ENCODE results near the gene ACTRT2. TPM values are rescaled to one million over a fixed set of nuclear protein-coding genes. Genes with fewer than 3 reads are reported as not detected.

ACTRT2 gene
- total RNA-seq, 4 donors from 2014 or later = not detected

- Histone ChIP-seq H3K27ac (no peak overlapping the region), H3K27me3 (peaks cover 59% of the 10 kb centered on the region), H3K36me3 (no peaks in the 10 kb centered on the region), H3K4me1 (no peaks in the 10 kb centered on the region), H3K4me3 (no peak overlapping the region), H3K9me3 (peaks cover 0 to 26% (median 0%) of the 10 kb centered on the region in 3 donors)
- TF ChIP-seq POLR2A (IDR thresholded peaks at IDR 0.05) = no peak
- TF ChIP-seq POLR2AphosphoS5 (IDR thresholded peaks at IDR 0.05) = no peak
- TF ChIP-seq EP300 (IDR thresholded peaks at IDR 0.05) = no peak
- 90 to 99% methylated on average over 9 to 16 of the region's 20 CpGs for WGBS, 2 donors (ENCODE audit: low coverage in 1 of 2)
- no peak for ATAC-seq
Measured at GRCh38 chr1:2990376-2991115, 30.7 kb upstream of the ACTRT2 start.

GRCh38 chr1:2991753-2992495 is 29.3 kb upstream of the ACTRT2 start:
- Histone ChIP-seq H3K4me3 (no peak overlapping the region), H3K36me3 (no peaks in the 10 kb centered on the region), H3K27ac (no peak overlapping the region), H3K27me3 (peaks cover 52% of the 10 kb centered on the region), H3K4me1 (no peaks in the 10 kb centered on the region), H3K9me3 (peaks cover 0 to 29% (median 0%) of the 10 kb centered on the region in 3 donors)
- no peak for ATAC-seq
- WGBS, 2 donors (ENCODE audit: low coverage in 1 of 2) = 74 to 77% methylated on average over 11 to 18 of the region's 18 CpGs
- TF ChIP-seq POLR2A (IDR thresholded peaks at IDR 0.05) (no peak), POLR2AphosphoS5 (IDR thresholded peaks at IDR 0.05) (no peak), EP300 (IDR thresholded peaks at IDR 0.05) (no peak), CTCF (IDR thresholded peaks at IDR 0.05) (no peak)

GRCh38 chr1:2998503-2999100 is 22.7 kb upstream of the ACTRT2 start:
- H3K4me3 ChIP-seq = no peak overlapping the region
- peaks cover 0 to 20% (median 0%) of the 10 kb centered on the region in 3 donors for H3K9me3 ChIP-seq
- H3K27ac ChIP-seq = no peak overlapping the region
- no peak for ATAC-seq
- 89 to 91% methylated on average over 3 to 6 of the region's 9 CpGs for WGBS, 2 donors (ENCODE audit: low coverage in 1 of 2)
- no peaks in the 10 kb centered on the region for H3K4me1 ChIP-seq
- peaks cover 61% of the 10 kb centered on the region for H3K27me3 ChIP-seq
- TF ChIP-seq POLR2AphosphoS5 (IDR thresholded peaks at IDR 0.05) (no peak), EP300 (IDR thresholded peaks at IDR 0.05) (no peak)
- no peaks in the 10 kb centered on the region for H3K36me3 ChIP-seq

GRCh38 chr1:2999138-2999537 is 22.1 kb upstream of the ACTRT2 start:
- H3K9me3 ChIP-seq = peaks cover 0 to 15% (median 0%) of the 10 kb centered on the region in 3 donors
- no peaks in the 10 kb centered on the region for H3K4me1 ChIP-seq
- no peak overlapping the region for H3K4me3 ChIP-seq
- TF ChIP-seq CTCF (IDR thresholded peaks at IDR 0.05) (no peak), EP300 (IDR thresholded peaks at IDR 0.05) (no peak), POLR2AphosphoS5 (IDR thresholded peaks at IDR 0.05) (no peak), POLR2A (IDR thresholded peaks at IDR 0.05) (no peak)
- no peaks in the 10 kb centered on the region for H3K36me3 ChIP-seq
- WGBS, 2 donors (ENCODE audit: low coverage in 1 of 2) = 45 to 69% methylated on average over 2 of the region's 2 CpGs
- H3K27ac ChIP-seq = no peak overlapping the region
- H3K27me3 ChIP-seq = peaks cover 64% of the 10 kb centered on the region
- no peak for ATAC-seq

GRCh38 chr1:2999571-2999970 is 21.7 kb upstream of the ACTRT2 start:
- peaks cover 0 to 11% (median 0%) of the 10 kb centered on the region in 3 donors for H3K9me3 ChIP-seq
- H3K36me3 ChIP-seq = no peaks in the 10 kb centered on the region
- H3K27ac ChIP-seq = no peak overlapping the region
- TF ChIP-seq POLR2AphosphoS5 (IDR thresholded peaks at IDR 0.05) (no peak), CTCF (IDR thresholded peaks at IDR 0.05) (no peak), EP300 (IDR thresholded peaks at IDR 0.05) (no peak), POLR2A (IDR thresholded peaks at IDR 0.05) (no peak)
- no peak overlapping the region for H3K4me3 ChIP-seq
- 67% methylated on average over 5 of the region's 6 CpGs; no CpG with 5 or more reads in 1 of the 2 donors for WGBS, 2 donors (ENCODE audit: low coverage in 1 of 2)
- no peak for ATAC-seq
- H3K27me3 ChIP-seq = peaks cover 69% of the 10 kb centered on the region
- H3K4me1 ChIP-seq = no peaks in the 10 kb centered on the region

Data from gastroesophageal sphincter (tissue), 4 donors.